HG02798 (cell line): ENCODE results near the gene SLF1.
"Not testable (repeated sequence)": the region's sequence is repeated elsewhere in the genome, so short reads cannot be mapped to it uniquely, and the experiment has no call there.

Source experiments
- ATAC-seq: cut with Tn5 transposase; IDR thresholded peaks from one replicate; pipeline ENCODE4 v1.9.1; 2021; ENCODE audit warnings: mild to moderate bottlenecking; ENCODE audit not compliant: unreplicated experiment, poor library complexity

The SLF1 gene

GRCh38 chr5:94618493-94619328, at the start of gene SLF1, which contains the start of gene KIAA0825:
SLF1 (plus strand) TSS chr5:94618669; CDS start chr5:94628811, 10,142 bp downstream.
KIAA0825 (minus strand) TSS chr5:94618604; CDS start chr5:94537126, 81,478 bp downstream.
- peak; percentile 98 for ATAC-seq

- ATAC-seq, result no peak
Observed at GRCh38 chr5:94571415-94571814, 47.1 kb upstream of the SLF1 start.

GRCh38 chr5:94573349-94573748, 45.1 kb upstream of the SLF1 start:
- not testable (repeated sequence) for ATAC-seq

GRCh38 chr5:94575196-94575595, 43.3 kb upstream of the SLF1 start:
- no peak for ATAC-seq

- ATAC-seq, result peak; percentile 89
Observed at GRCh38 chr5:94577466-94578245, 40.8 kb upstream of the SLF1 start.

- ATAC-seq, result no peak
Observed at GRCh38 chr5:94595281-94595840, 23.1 kb upstream of the SLF1 start.

- no peak for ATAC-seq
Observed at GRCh38 chr5:94613583-94613982, 4.9 kb upstream of the SLF1 start.

GRCh38 chr5:94614156-94614805, 4.2 kb upstream of the SLF1 start:
- no peak for ATAC-seq

GRCh38 chr5:94615862-94616261, 2.6 kb upstream of the SLF1 start:
- no peak for ATAC-seq

- peak; percentile 27 for ATAC-seq
Observed at GRCh38 chr5:94618029-94618492, 408 bp upstream of the SLF1 start.

- ATAC-seq, result no peak
Observed at GRCh38 chr5:94620256-94620655, 1.8 kb downstream of the SLF1 start.

- ATAC-seq, result no peak
Observed at GRCh38 chr5:94621763-94622162, 3.3 kb downstream of the SLF1 start.

- ATAC-seq, result no peak
Observed at GRCh38 chr5:94623011-94623410, 4.5 kb downstream of the SLF1 start.

- no peak for ATAC-seq
Observed at GRCh38 chr5:94623877-94624276, 5.4 kb downstream of the SLF1 start.

- no peak for ATAC-seq
Observed at GRCh38 chr5:94627191-94627590, 8.7 kb downstream of the SLF1 start.

GRCh38 chr5:94632024-94632423, 13.6 kb downstream of the SLF1 start:
- peak; percentile 96 for ATAC-seq

- ATAC-seq, result no peak
Observed at GRCh38 chr5:94640176-94640575, 21.7 kb downstream of the SLF1 start.

- ATAC-seq, result no peak
Observed at GRCh38 chr5:94645053-94645452, 26.6 kb downstream of the SLF1 start.

GRCh38 chr5:94646758-94647157, 28.3 kb downstream of the SLF1 start:
- no peak for ATAC-seq

- no peak for ATAC-seq
Observed at GRCh38 chr5:94649874-94650273, 31.4 kb downstream of the SLF1 start.
